Activated CD4-positive, alpha-beta T cell treated with anti-CD3 and anti-CD28 coated beads, Interleukin-10, Interleukin-2, amounts not matched to agents 100 ng/mL and 50 ng/mL, durations not matched to agents 16 hours and 8 hours (primary cell): ENCODE data around the gene HS6ST1.

Experiments
- DNase-seq: peaks from one replicate; pipeline ENCODE4 v3.0.0-alpha.2; 2020

HS6ST1 gene

GRCh38 chr2:128310094-128310716, 8.5 kb downstream of the HS6ST1 start:
- no peak for DNase-seq

GRCh38 chr2:128309280-128310093, 9.2 kb downstream of the HS6ST1 start:
- DNase-seq, result no peak

- no peak for DNase-seq
These were observed 9.8 kb downstream of the HS6ST1 start for GRCh38 chr2:128308889-128309279.

GRCh38 chr2:128308284-128308731, 10.4 kb downstream of the HS6ST1 start:
- no peak for DNase-seq

GRCh38 chr2:128307595-128307994, 11.1 kb downstream of the HS6ST1 start:
- no peak for DNase-seq

GRCh38 chr2:128306931-128307460, 11.7 kb downstream of the HS6ST1 start:
- DNase-seq, result no peak

GRCh38 chr2:128306081-128306930, 12.4 kb downstream of the HS6ST1 start:
- DNase-seq, result no peak

- DNase-seq, result no peak
These were observed 13.1 kb downstream of the HS6ST1 start for GRCh38 chr2:128305555-128306080.

GRCh38 chr2:128304715-128305554, 13.7 kb downstream of the HS6ST1 start:
- no peak for DNase-seq

- no peak for DNase-seq
These were observed 14.3 kb downstream of the HS6ST1 start for GRCh38 chr2:128304330-128304714.

GRCh38 chr2:128303911-128304310, 14.8 kb downstream of the HS6ST1 start:
- DNase-seq, result no peak

GRCh38 chr2:128303095-128303791, 15.4 kb downstream of the HS6ST1 start:
- DNase-seq, result no peak

GRCh38 chr2:128302744-128303067, 16.0 kb downstream of the HS6ST1 start:
- DNase-seq, result no peak

GRCh38 chr2:128302011-128302743, 16.5 kb downstream of the HS6ST1 start:
- no peak for DNase-seq

GRCh38 chr2:128301501-128301966, 17.1 kb downstream of the HS6ST1 start:
- DNase-seq, result no peak

- DNase-seq, result no peak
These were observed 17.6 kb downstream of the HS6ST1 start for GRCh38 chr2:128301021-128301420.

GRCh38 chr2:128300151-128301020, 18.3 kb downstream of the HS6ST1 start:
- no peak for DNase-seq

GRCh38 chr2:128299628-128300027, 19.0 kb downstream of the HS6ST1 start:
- DNase-seq, result no peak

GRCh38 chr2:128298846-128299507, 19.7 kb downstream of the HS6ST1 start:
- no peak for DNase-seq
